HEK293 (cell line): ENCODE results near the gene WNT5B.
A peak's percentile ranks its signal among the peaks of the same experiment; 100 is the strongest.

ENCODE experiments used
- GLI4 ChIP-seq: fragments of 450-650 bp; formaldehyde crosslinking; IDR thresholded peaks from 2 replicates; pipeline ENCODE4 v1.5.1; 2016; ENCODE audit warnings: missing biosample characterization, missing genetic modification characterization
- HOXA7 ChIP-seq: sonication (generic); formaldehyde crosslinking; IDR thresholded peaks from 2 replicates; pipeline ENCODE4 v1.8.1; 2022; ENCODE audit warnings: missing genetic modification reagents, borderline replicate concordance
- IKZF3 ChIP-seq: fragments of 450-650 bp; IDR thresholded peaks from 2 replicates; pipeline ENCODE4 v1.5.0; 2018; ENCODE audit warnings: missing biosample characterization, mild to moderate bottlenecking, missing genetic modification characterization, moderate library complexity
- KLF16 ChIP-seq: fragments of 450-650 bp; formaldehyde crosslinking; IDR thresholded peaks from 2 replicates; pipeline ENCODE4 v1.5.1; 2017; ENCODE audit warnings: missing biosample characterization, missing genetic modification characterization
- KLF7 ChIP-seq: fragments of 450-650 bp; formaldehyde crosslinking; IDR thresholded peaks from 2 replicates; pipeline ENCODE4 v1.5.1; 2016; ENCODE audit warnings: missing biosample characterization, missing genetic modification characterization, borderline replicate concordance
- KLF9 ChIP-seq: fragments of 450-650 bp; formaldehyde crosslinking; IDR thresholded peaks from 2 replicates; pipeline ENCODE4 v1.5.1; 2016; ENCODE audit warnings: missing biosample characterization, missing genetic modification characterization, low read depth
- SP3 ChIP-seq: fragments of 450-650 bp; formaldehyde crosslinking; IDR thresholded peaks from 2 replicates; pipeline ENCODE4 v1.5.1; 2016; ENCODE audit warnings: missing biosample characterization, missing genetic modification characterization
- SP7 ChIP-seq: fragments of 450-650 bp; formaldehyde crosslinking; IDR thresholded peaks from 2 replicates; pipeline ENCODE4 v1.5.1; 2016; ENCODE audit warnings: missing biosample characterization, missing genetic modification characterization
- YY2 ChIP-seq: fragments of 450-650 bp; formaldehyde crosslinking; IDR thresholded peaks from 2 replicates; pipeline ENCODE4 v1.5.1; 2016; ENCODE audit warnings: missing biosample characterization, missing genetic modification characterization
- ZBTB17 ChIP-seq: fragments of 450-650 bp; formaldehyde crosslinking; IDR thresholded peaks from 2 replicates; pipeline ENCODE4 v1.5.1; 2016; ENCODE audit warnings: missing biosample characterization, missing genetic modification characterization
- ZBTB48 ChIP-seq: fragments of 450-650 bp; formaldehyde crosslinking; IDR thresholded peaks from 2 replicates; pipeline ENCODE4 v1.5.1; 2016; ENCODE audit warnings: missing biosample characterization, missing genetic modification characterization
- ZBTB7A ChIP-seq: fragments of 450-650 bp; formaldehyde crosslinking; IDR thresholded peaks from 2 replicates; pipeline ENCODE4 v1.5.1; 2016; ENCODE audit warnings: low read depth, missing biosample characterization, missing genetic modification characterization
- ZBTB8A ChIP-seq: fragments of 450-650 bp; formaldehyde crosslinking; IDR thresholded peaks from 2 replicates; pipeline ENCODE4 v1.5.1; 2016; ENCODE audit warnings: missing biosample characterization, missing genetic modification characterization
- ZEB2 ChIP-seq: fragments of 450-650 bp; formaldehyde crosslinking; IDR thresholded peaks from 2 replicates; pipeline ENCODE4 v1.5.1; 2016; ENCODE audit warnings: missing biosample characterization, missing genetic modification characterization
- ZFP3 ChIP-seq: fragments of 450-650 bp; formaldehyde crosslinking; IDR thresholded peaks from 2 replicates; pipeline ENCODE4 v1.5.1; 2016; ENCODE audit warnings: low read depth, missing biosample characterization, missing genetic modification characterization
- ZNF146 ChIP-seq: fragments of 450-650 bp; formaldehyde crosslinking; IDR thresholded peaks from 2 replicates; pipeline ENCODE4 v1.5.1; 2016; ENCODE audit warnings: missing biosample characterization, missing genetic modification characterization
- ZNF24 ChIP-seq: fragments of 450-650 bp; formaldehyde crosslinking; IDR thresholded peaks from 2 replicates; pipeline ENCODE4 v1.5.1; 2016; ENCODE audit warnings: missing biosample characterization, missing genetic modification characterization
- ZNF501 ChIP-seq: fragments of 450-650 bp; formaldehyde crosslinking; IDR thresholded peaks from 2 replicates; pipeline ENCODE4 v1.5.1; 2016; ENCODE audit warnings: missing biosample characterization, missing genetic modification characterization
- ZNF560 ChIP-seq: fragments of 450-650 bp; formaldehyde crosslinking; IDR thresholded peaks from 2 replicates; pipeline ENCODE4 v1.5.1; 2017; ENCODE audit warnings: missing biosample characterization, missing genetic modification characterization, borderline replicate concordance
- TF ChIP-seq, protein P1 (sequence below): fragments of 450-650 bp; formaldehyde crosslinking; optimal IDR thresholded peaks from 2 replicates; pipeline ENCODE3; 2016; ENCODE audit warnings: missing biosample characterization, mild to moderate bottlenecking, missing genetic modification characterization
- TF ChIP-seq, protein P2 (sequence below): fragments of 450-650 bp; formaldehyde crosslinking; IDR thresholded peaks from 2 replicates; pipeline ENCODE4 v1.5.1; 2016; ENCODE audit warnings: missing biosample characterization, missing genetic modification characterization
- TF ChIP-seq, protein P3 (sequence below): fragments of 450-650 bp; formaldehyde crosslinking; IDR thresholded peaks from 2 replicates; pipeline ENCODE4 v1.5.1; 2016; ENCODE audit warnings: missing biosample characterization, missing genetic modification characterization, low read depth
- TF ChIP-seq, protein P4 (sequence below): fragments of 450-650 bp; formaldehyde crosslinking; IDR thresholded peaks from 2 replicates; pipeline ENCODE4 v1.5.1; 2017; ENCODE audit warnings: missing biosample characterization, missing genetic modification characterization
- TF ChIP-seq, protein P5 (sequence below): fragments of 450-650 bp; formaldehyde crosslinking; IDR thresholded peaks from 2 replicates; pipeline ENCODE4 v1.5.1; 2017; ENCODE audit warnings: missing biosample characterization, missing genetic modification characterization
- TF ChIP-seq, protein P6 (sequence below): fragments of 450-650 bp; formaldehyde crosslinking; IDR thresholded peaks from 2 replicates; pipeline ENCODE4 v1.5.1; 2016; ENCODE audit warnings: missing biosample characterization, missing genetic modification characterization
- TF ChIP-seq, protein P7 (sequence below): fragments of 450-650 bp; formaldehyde crosslinking; IDR thresholded peaks from 2 replicates; pipeline ENCODE4 v1.5.1; 2016; ENCODE audit warnings: missing biosample characterization, missing genetic modification characterization

The WNT5B gene

DNA sequence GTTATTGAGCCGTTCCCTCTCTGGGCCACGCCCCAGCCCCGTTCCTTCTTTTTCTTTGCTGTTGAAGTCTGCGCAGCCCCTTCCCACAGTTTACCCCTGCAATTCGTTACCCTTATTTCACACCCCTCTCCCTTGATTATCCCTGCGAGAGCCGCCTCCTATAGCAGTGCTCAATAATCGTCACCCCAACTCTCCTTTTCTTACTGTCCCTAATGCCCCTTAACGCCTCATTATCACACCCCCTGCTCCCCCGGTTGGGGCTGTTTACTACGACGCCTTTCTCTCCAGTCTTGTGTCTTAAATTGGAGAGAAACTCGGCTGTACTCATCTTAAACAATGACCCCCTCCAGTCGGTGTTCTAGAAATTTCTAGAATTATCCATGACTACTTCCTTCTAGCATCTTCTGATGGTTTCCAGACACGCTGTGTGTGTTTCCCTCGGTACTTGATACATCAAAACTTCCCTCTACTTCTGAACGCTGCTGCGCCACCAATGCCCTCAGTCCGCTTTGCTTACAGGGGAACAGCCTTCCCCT lies 33.9 kb upstream of the WNT5B start (continued):
- TF ChIP-seq KLF7 (tag by site-specific recombination) (peak; percentile 31; the same call in 1 of the 2 replicates), YY2 (tag by site-specific recombination) (0 out of 2 replicates have a peak, but pooled peaks have one; percentile 10), KLF16 (tag by site-specific recombination) (peak; percentile 73), ZNF501 (tag by site-specific recombination) (0 out of 2 replicates have a peak, but pooled peaks have one; percentile 55), ZNF24 (tag by site-specific recombination) (0 out of 2 replicates have a peak, but pooled peaks have one; percentile 24), SP3 (0 out of 2 replicates have a peak, but pooled peaks have one; percentile 7), ZEB2 (tag by site-specific recombination) (peak; percentile 58; the same call in 1 of the 2 replicates), HOXA7 (no peak), ZBTB48 (peak; percentile 97), ZNF146 (0 out of 2 replicates have a peak, but pooled peaks have one; percentile 2), SP7 (tag by site-specific recombination) (peak; percentile 15; the same call in 1 of the 2 replicates), IKZF3 (tag by site-specific recombination) (no peak), GLI4 (tag by site-specific recombination) (0 out of 2 replicates have a peak, but pooled peaks have one; percentile 73), ZFP3 (tag by site-specific recombination) (no peak), ZNF560 (tag by site-specific recombination) (no peak), ZBTB17 (tag by site-specific recombination) (peak; percentile 59), ZBTB8A (tag by site-specific recombination) (peak; percentile 77), KLF9 (tag by site-specific recombination) (peak; percentile 74), ZBTB7A (tag by site-specific recombination) (peak; percentile 78)
- TF ChIP-seq, protein P1, sequence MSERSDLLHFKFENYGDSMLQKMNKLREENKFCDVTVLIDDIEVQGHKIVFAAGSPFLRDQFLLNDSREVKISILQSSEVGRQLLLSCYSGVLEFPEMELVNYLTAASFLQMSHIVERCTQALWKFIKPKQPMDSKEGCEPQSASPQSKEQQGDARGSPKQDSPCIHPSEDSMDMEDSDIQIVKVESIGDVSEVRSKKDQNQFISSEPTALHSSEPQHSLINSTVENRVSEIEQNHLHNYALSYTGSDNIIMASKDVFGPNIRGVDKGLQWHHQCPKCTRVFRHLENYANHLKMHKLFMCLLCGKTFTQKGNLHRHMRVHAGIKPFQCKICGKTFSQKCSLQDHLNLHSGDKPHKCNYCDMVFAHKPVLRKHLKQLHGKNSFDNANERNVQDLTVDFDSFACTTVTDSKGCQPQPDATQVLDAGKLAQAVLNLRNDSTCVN = peak; percentile 35
- TF ChIP-seq, protein P2, sequence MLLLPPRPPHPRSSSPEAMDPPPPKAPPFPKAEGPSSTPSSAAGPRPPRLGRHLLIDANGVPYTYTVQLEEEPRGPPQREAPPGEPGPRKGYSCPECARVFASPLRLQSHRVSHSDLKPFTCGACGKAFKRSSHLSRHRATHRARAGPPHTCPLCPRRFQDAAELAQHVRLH = 0 out of 2 replicates have a peak, but pooled peaks have one; percentile 37
- TF ChIP-seq, protein P3, sequence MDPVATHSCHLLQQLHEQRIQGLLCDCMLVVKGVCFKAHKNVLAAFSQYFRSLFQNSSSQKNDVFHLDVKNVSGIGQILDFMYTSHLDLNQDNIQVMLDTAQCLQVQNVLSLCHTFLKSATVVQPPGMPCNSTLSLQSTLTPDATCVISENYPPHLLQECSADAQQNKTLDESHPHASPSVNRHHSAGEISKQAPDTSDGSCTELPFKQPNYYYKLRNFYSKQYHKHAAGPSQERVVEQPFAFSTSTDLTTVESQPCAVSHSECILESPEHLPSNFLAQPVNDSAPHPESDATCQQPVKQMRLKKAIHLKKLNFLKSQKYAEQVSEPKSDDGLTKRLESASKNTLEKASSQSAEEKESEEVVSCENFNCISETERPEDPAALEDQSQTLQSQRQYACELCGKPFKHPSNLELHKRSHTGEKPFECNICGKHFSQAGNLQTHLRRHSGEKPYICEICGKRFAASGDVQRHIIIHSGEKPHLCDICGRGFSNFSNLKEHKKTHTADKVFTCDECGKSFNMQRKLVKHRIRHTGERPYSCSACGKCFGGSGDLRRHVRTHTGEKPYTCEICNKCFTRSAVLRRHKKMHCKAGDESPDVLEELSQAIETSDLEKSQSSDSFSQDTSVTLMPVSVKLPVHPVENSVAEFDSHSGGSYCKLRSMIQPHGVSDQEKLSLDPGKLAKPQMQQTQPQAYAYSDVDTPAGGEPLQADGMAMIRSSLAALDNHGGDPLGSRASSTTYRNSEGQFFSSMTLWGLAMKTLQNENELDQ (tag by site-specific recombination) = 0 out of 2 replicates have a peak, but pooled peaks have one; percentile 43
- TF ChIP-seq, protein P4, sequence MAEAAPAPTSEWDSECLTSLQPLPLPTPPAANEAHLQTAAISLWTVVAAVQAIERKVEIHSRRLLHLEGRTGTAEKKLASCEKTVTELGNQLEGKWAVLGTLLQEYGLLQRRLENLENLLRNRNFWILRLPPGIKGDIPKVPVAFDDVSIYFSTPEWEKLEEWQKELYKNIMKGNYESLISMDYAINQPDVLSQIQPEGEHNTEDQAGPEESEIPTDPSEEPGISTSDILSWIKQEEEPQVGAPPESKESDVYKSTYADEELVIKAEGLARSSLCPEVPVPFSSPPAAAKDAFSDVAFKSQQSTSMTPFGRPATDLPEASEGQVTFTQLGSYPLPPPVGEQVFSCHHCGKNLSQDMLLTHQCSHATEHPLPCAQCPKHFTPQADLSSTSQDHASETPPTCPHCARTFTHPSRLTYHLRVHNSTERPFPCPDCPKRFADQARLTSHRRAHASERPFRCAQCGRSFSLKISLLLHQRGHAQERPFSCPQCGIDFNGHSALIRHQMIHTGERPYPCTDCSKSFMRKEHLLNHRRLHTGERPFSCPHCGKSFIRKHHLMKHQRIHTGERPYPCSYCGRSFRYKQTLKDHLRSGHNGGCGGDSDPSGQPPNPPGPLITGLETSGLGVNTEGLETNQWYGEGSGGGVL (tag by site-specific recombination) = no peak
- TF ChIP-seq, protein P5, sequence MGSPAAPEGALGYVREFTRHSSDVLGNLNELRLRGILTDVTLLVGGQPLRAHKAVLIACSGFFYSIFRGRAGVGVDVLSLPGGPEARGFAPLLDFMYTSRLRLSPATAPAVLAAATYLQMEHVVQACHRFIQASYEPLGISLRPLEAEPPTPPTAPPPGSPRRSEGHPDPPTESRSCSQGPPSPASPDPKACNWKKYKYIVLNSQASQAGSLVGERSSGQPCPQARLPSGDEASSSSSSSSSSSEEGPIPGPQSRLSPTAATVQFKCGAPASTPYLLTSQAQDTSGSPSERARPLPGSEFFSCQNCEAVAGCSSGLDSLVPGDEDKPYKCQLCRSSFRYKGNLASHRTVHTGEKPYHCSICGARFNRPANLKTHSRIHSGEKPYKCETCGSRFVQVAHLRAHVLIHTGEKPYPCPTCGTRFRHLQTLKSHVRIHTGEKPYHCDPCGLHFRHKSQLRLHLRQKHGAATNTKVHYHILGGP (tag by site-specific recombination) = no peak
- TF ChIP-seq, protein P6, sequence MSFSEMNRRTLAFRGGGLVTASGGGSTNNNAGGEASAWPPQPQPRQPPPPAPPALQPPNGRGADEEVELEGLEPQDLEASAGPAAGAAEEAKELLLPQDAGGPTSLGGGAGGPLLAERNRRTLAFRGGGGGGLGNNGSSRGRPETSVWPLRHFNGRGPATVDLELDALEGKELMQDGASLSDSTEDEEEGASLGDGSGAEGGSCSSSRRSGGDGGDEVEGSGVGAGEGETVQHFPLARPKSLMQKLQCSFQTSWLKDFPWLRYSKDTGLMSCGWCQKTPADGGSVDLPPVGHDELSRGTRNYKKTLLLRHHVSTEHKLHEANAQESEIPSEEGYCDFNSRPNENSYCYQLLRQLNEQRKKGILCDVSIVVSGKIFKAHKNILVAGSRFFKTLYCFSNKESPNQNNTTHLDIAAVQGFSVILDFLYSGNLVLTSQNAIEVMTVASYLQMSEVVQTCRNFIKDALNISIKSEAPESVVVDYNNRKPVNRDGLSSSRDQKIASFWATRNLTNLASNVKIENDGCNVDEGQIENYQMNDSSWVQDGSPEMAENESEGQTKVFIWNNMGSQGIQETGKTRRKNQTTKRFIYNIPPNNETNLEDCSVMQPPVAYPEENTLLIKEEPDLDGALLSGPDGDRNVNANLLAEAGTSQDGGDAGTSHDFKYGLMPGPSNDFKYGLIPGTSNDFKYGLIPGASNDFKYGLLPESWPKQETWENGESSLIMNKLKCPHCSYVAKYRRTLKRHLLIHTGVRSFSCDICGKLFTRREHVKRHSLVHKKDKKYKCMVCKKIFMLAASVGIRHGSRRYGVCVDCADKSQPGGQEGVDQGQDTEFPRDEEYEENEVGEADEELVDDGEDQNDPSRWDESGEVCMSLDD (tag by site-specific recombination) = peak; percentile 54
- TF ChIP-seq, protein P7, sequence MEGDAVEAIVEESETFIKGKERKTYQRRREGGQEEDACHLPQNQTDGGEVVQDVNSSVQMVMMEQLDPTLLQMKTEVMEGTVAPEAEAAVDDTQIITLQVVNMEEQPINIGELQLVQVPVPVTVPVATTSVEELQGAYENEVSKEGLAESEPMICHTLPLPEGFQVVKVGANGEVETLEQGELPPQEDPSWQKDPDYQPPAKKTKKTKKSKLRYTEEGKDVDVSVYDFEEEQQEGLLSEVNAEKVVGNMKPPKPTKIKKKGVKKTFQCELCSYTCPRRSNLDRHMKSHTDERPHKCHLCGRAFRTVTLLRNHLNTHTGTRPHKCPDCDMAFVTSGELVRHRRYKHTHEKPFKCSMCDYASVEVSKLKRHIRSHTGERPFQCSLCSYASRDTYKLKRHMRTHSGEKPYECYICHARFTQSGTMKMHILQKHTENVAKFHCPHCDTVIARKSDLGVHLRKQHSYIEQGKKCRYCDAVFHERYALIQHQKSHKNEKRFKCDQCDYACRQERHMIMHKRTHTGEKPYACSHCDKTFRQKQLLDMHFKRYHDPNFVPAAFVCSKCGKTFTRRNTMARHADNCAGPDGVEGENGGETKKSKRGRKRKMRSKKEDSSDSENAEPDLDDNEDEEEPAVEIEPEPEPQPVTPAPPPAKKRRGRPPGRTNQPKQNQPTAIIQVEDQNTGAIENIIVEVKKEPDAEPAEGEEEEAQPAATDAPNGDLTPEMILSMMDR = peak; percentile 66; the same call in 1 of the 2 replicates
